ENCODE results near the gene EDNRB. TPM values are rescaled to one million over a fixed set of nuclear protein-coding genes. Genes with fewer than 3 reads are reported as not detected.

The EDNRB gene
- total and polyA plus RNA-seq, 2 of the 8 experiments (the other 6 are each of a cell fraction or from before 2014, with no cell fraction given): 15.8 to 73.2 TPM

- H4K20me1 ChIP-seq (replicated peaks in 1 of 2; ENCODE audit: control insufficient read depth in 1 of 2, insufficient read depth in 2 of 2, low read length in 2 of 2): no peaks in the 10 kb centered on the region
- no peaks in the 10 kb centered on the region for H3K36me3 ChIP-seq (ENCODE audit: control insufficient read depth in 2 of 4, insufficient read depth in 4 of 4, low read length in 3 of 4)
- H3K4me1 ChIP-seq (replicated peaks in 1 of 4; ENCODE audit: control insufficient read depth in 3 of 4, insufficient read depth in 4 of 4, low read length in 3 of 4): no peaks in the 10 kb centered on the region; a peak in 1 of 7 replicates
- H4K91ac ChIP-seq (replicated peaks; ENCODE audit: insufficient read length, low read length): no peak overlapping the region
- WGBS, 2 experiments (ENCODE audit: extremely low coverage in 1 of 2, insufficient coverage in 1 of 2, insufficient read length in 1 of 2, insufficient replicate concordance in 2 of 2, low coverage in 1 of 2, low lambda C conversion rate in 2 of 2, missing lambda C conversion rate in 1 of 2): 92% methylated on average over 3 of the region's 3 CpGs; no CpG with 5 or more reads in 1 of the 2 experiments
- H2BK20ac ChIP-seq (ENCODE audit: low read length): no peak overlapping the region
- no peak overlapping the region for H3K14ac ChIP-seq (ENCODE audit: insufficient read length)
- no peak overlapping the region for H3K9ac ChIP-seq (replicated peaks in 1 of 4; ENCODE audit: extremely low read depth in 1 of 4, low read depth in 3 of 4, low read length in 3 of 4)
- FAIRE-seq: no peak
- no peak overlapping the region for H2BK120ac ChIP-seq (replicated peaks; ENCODE audit: low read depth, low read length)
- no peak overlapping the region for H2AFZ ChIP-seq (ENCODE audit: low read length)
- no peak overlapping the region for H2AK5ac ChIP-seq (ENCODE audit: low read depth, low read length)
- no peaks in the 10 kb centered on the region for H3K79me2 ChIP-seq (ENCODE audit: control insufficient read depth in 1 of 2, insufficient read depth in 2 of 2, low read length in 2 of 2)
- H4K8ac ChIP-seq (ENCODE audit: extremely low read depth, insufficient read depth, low read length): no peak overlapping the region
- H4K5ac ChIP-seq (ENCODE audit: insufficient read length, low read depth, low read length): no peak overlapping the region
- ChIA-PET CTCF (ENCODE audit: partially characterized antibody) (interaction anchor here (1.0 kb wide), 1 partner anchor 55 kb away, joined by 3 read pairs; no protein-coding TSS in a partner anchor), POLR2A (ENCODE audit: partially characterized antibody) (interaction anchor here (0.7 kb wide), 1 partner anchor 74 kb away, joined by 3 read pairs; no protein-coding TSS in a partner anchor)
- H3K4me3 ChIP-seq (ENCODE audit: extremely low read depth in 1 of 4, insufficient read depth in 2 of 4, low read depth in 3 of 4, low read length in 4 of 4): no peak overlapping the region
- no peak overlapping the region for H2BK15ac ChIP-seq (ENCODE audit: low read length)
- no peaks in the 10 kb centered on the region for H3K23me2 ChIP-seq (ENCODE audit: low read depth, low read length)
- no peak overlapping the region for H3K23ac ChIP-seq (ENCODE audit: insufficient read length)
- no peak overlapping the region for H3K4me2 ChIP-seq (ENCODE audit: insufficient read depth in 1 of 2, low read depth in 2 of 2, low read length in 2 of 2)
- H3K18ac ChIP-seq (ENCODE audit: extremely low read depth, low read length): no peak overlapping the region
- TF ChIP-seq MAFK (IDR thresholded peaks at IDR 0.05; ENCODE audit: low read depth, low read length) (peak; percentile 57), JUND (IDR thresholded peaks at IDR 0.05; ENCODE audit: low read length) (no peak)
- DNase-seq (ENCODE audit: low read depth in 1 of 2, low spot score in 2 of 2): no peak
- H3K27ac ChIP-seq (ENCODE audit: low read depth, low read length): no peak overlapping the region
- H3K4ac ChIP-seq (replicated peaks; ENCODE audit: insufficient read length, low read depth, low read length): no peak overlapping the region
- peaks cover 0 to 3% of the 10 kb centered on the region in 2 experiments; a peak in 1 of 4 replicates for H3K9me3 ChIP-seq (ENCODE audit: insufficient read depth in 2 of 2, low read depth in 1 of 2, low read length in 1 of 2)
- no peak overlapping the region for H3K56ac ChIP-seq (replicated peaks; ENCODE audit: insufficient read length, low read depth, low read length)
- H3K79me1 ChIP-seq (ENCODE audit: low read depth, low read length): no peaks in the 10 kb centered on the region
- H3K27me3 ChIP-seq (replicated peaks in 1 of 4; ENCODE audit: control insufficient read depth in 3 of 4, extremely low read depth in 1 of 4, insufficient read depth in 3 of 4, low read length in 3 of 4): no peaks in the 10 kb centered on the region; a peak in 1 of 7 replicates
- H2BK12ac ChIP-seq (ENCODE audit: low read depth, low read length): no peak overlapping the region
- no peak overlapping the region for H2BK5ac ChIP-seq (ENCODE audit: low read depth, low read length)
Observed at GRCh38 chr13:77863144-77863543, 55.5 kb downstream of the EDNRB start.

All from H1 (cell line).